Lung (tissue), 12 donors: Measurements from ENCODE around the gene LGALS7B. TPM values are rescaled to one million over a fixed set of nuclear protein-coding genes. Genes with fewer than 3 reads are reported as not detected.
"Not testable (repeated sequence)": the region's sequence is repeated elsewhere in the genome, so short reads cannot be mapped to it uniquely, and the experiment has no call there.

Experiments
- ATAC-seq: fragments of 200-7000 bp; cut with Tn5 transposase; one replicate; pipeline ENCODE4 v1.9.1; 2020; ENCODE audit warnings: moderate number of reproducible peaks; ENCODE audit not compliant: insufficient read depth, low FRiP score
- DNase-seq, 3 donors: peaks; one replicate each; pipeline ENCODE4 v3.0.0-alpha.2; 2013 to 2017
- H3K27ac ChIP-seq, 2 donors: one replicate each; pipeline ENCODE4 v1.5.1; 2013; ENCODE audit warnings: mild to moderate bottlenecking in 2 of 2, moderate library complexity in 2 of 2, control low read depth in 1 of 2, inconsistent platforms in 1 of 2, low read depth in 1 of 2, low read length in 1 of 2
- H3K27me3 ChIP-seq, 3 donors: one replicate each; pipeline ENCODE4 v1.5.1; 2013; ENCODE audit warnings: low read length in 2 of 3; ENCODE audit not compliant: control insufficient read depth in 3 of 3, insufficient read depth in 3 of 3
- H3K36me3 ChIP-seq, 4 donors: one replicate each; pipeline ENCODE4 v1.5.1; 2013; ENCODE audit warnings: low read length in 4 of 4, mild to moderate bottlenecking in 1 of 4, moderate library complexity in 1 of 4; ENCODE audit not compliant: control insufficient read depth in 4 of 4, insufficient read depth in 4 of 4
- H3K4me1 ChIP-seq, 5 donors: one replicate each; pipeline ENCODE4 v1.5.1; 2013; ENCODE audit warnings: low read length in 5 of 5, mild to moderate bottlenecking in 2 of 5, moderate library complexity in 1 of 5; ENCODE audit not compliant: control insufficient read depth in 5 of 5, insufficient read depth in 5 of 5
- H3K4me3 ChIP-seq: one replicate; pipeline ENCODE4 v1.5.1; 2013; ENCODE audit warnings: mild to moderate bottlenecking, control low read depth, moderate library complexity
- H3K9ac ChIP-seq, 2 donors: one replicate each; pipeline ENCODE4 v1.5.1; 2013; ENCODE audit warnings: low read length in 2 of 2, control low read depth in 1 of 2; ENCODE audit not compliant: insufficient read depth in 1 of 2
- H3K9me3 ChIP-seq, 4 donors: one replicate each; pipeline ENCODE4 v1.5.1; 2013; ENCODE audit warnings: low read length in 3 of 4, mild to moderate bottlenecking in 1 of 4, moderate library complexity in 1 of 4; ENCODE audit not compliant: control insufficient read depth in 4 of 4, insufficient read depth in 3 of 4
- WGBS, 2 donors: extraction: QIAGEN DNeasy Blood & Tissue Kit; methylation state at CpG; one replicate each; pipeline ENCODE4 v1.1.7; 2013; 5-methylcytosine and 5-hydroxymethylcytosine counted together
- polyA plus RNA-seq, 2 donors: library from polyadenylated mRNA; stranded (reverse); fragments of 200-250 nt; gene quantifications; one replicate each; pipeline ENCODE4 v1.2.1, GENCODE V29; 2013
- total RNA-seq, 2 donors: library from RNA; depleted of rRNA in 1 of 2; stranded (reverse); fragments of >200 nt in 1 of 2; gene quantifications; one replicate each; pipeline ENCODE4 v1.2.1, GENCODE V29; 2014 to 2021
- TF ChIP-seq, protein P1 (sequence below): IDR thresholded peaks from 2 replicates; pipeline ENCODE4 v1.5.1; 2012; ENCODE audit warnings: mild to moderate bottlenecking; ENCODE audit errors: control extremely low read depth, extremely low read depth
- donor health status: control.
- donor health status: control.
- donor health status: Bipolar disorder and iron deficiency.
- donor health status: healthy.
- donor health status: DM: yes; HTN: yes; CAD: no.

The LGALS7B gene
- total and polyA plus RNA-seq, 4 donors, result 2.3 to 16.3 (median 12.2) TPM; not detected in 1

DNA sequence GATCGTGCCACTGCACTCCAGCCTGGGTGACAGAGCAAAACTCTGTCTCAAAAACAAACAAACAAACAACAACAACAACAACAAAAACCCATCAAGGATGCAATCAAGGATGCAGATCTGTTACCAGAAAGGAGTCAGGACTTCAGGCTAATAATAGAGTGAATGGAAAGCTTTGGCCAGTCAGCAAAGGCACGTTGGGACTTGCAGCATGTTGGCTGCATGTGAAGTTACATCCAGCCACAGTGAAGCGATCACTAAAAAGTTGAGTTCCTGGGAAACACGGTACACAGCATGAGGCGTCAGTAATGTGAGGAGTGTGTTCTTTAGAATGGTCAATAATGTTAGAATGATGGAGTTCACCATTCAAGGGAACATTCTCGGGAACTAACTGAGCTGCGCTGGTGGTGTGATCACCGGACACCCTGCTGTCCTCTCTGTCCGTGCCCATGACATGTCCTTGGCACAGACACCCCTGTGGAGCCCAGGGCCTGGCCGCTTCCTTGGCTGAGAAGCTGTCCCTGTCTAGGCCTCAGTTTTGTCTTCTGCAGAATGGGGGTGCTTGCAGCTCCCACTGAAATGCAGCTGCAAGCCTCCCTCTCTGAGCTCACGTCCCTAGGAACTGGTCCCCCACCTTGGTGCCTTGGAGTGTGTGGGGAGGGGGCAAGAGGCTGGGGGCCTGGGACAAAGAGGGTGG, 2.3 kb upstream of the LGALS7B start:
- H3K36me3 ChIP-seq, result no peaks in the 10 kb centered on the region
- H3K4me3 ChIP-seq, result no peak overlapping the region
- H3K9ac ChIP-seq, result no peak overlapping the region
- WGBS, 2 donors, result 85 to 92% methylated on average over 11 of the region's 11 CpGs
- H3K4me1 ChIP-seq, result no peaks in the 10 kb centered on the region
- no peaks in the 10 kb centered on the region for H3K9me3 ChIP-seq
- ATAC-seq, result no peak
- DNase-seq, result no peak
- H3K27me3 ChIP-seq, result no peaks in the 10 kb centered on the region
- TF ChIP-seq, protein P1, sequence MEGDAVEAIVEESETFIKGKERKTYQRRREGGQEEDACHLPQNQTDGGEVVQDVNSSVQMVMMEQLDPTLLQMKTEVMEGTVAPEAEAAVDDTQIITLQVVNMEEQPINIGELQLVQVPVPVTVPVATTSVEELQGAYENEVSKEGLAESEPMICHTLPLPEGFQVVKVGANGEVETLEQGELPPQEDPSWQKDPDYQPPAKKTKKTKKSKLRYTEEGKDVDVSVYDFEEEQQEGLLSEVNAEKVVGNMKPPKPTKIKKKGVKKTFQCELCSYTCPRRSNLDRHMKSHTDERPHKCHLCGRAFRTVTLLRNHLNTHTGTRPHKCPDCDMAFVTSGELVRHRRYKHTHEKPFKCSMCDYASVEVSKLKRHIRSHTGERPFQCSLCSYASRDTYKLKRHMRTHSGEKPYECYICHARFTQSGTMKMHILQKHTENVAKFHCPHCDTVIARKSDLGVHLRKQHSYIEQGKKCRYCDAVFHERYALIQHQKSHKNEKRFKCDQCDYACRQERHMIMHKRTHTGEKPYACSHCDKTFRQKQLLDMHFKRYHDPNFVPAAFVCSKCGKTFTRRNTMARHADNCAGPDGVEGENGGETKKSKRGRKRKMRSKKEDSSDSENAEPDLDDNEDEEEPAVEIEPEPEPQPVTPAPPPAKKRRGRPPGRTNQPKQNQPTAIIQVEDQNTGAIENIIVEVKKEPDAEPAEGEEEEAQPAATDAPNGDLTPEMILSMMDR, result no peak
- H3K27ac ChIP-seq, result no peak overlapping the region

DNA sequence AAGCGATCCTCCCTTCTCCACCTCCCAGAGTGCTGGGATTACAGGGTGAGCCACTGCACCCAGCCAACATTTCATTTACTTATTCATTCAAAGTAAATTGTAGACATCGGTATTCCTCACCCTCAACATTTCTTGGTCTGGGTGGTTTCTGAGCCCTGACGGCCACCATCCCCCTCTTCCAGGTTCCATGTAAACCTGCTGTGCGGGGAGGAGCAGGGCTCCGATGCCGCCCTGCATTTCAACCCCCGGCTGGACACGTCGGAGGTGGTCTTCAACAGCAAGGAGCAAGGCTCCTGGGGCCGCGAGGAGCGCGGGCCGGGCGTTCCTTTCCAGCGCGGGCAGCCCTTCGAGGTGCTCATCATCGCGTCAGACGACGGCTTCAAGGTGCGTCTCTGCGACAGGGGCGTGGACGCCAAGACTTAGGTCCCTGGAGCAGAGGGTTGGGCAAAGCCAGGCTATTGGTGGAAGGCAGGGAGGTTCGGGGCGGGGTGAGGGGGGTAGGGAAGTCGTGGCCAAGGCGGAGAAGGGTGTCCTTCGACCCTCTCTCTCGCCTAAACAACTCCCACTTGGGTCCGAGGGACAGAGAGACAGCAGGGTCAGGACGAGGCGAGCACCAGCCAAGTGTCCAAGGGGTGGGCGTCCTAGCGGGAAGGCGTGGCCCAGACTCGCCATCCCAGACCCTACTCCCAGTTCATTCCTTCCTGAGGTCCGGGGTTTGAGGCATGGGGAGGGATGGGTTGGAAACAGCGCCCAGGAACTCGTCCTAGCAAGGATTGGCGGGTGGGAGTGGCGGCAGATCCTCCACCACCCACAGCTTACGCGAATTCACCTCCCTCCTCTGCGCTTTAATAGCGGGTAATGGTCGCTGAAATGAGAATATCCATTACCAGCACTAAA, 1.8 kb downstream of the LGALS7B start:
- H3K27ac ChIP-seq, ATAC-seq, H3K9ac ChIP-seq, H3K36me3 ChIP-seq, H3K27me3 ChIP-seq, DNase-seq, H3K9me3 ChIP-seq, H3K4me3 ChIP-seq, H3K4me1 ChIP-seq: not testable (repeated sequence)
- WGBS, 2 donors, result 65 to 81% methylated on average over 13 to 18 of the region's 49 CpGs

DNA sequence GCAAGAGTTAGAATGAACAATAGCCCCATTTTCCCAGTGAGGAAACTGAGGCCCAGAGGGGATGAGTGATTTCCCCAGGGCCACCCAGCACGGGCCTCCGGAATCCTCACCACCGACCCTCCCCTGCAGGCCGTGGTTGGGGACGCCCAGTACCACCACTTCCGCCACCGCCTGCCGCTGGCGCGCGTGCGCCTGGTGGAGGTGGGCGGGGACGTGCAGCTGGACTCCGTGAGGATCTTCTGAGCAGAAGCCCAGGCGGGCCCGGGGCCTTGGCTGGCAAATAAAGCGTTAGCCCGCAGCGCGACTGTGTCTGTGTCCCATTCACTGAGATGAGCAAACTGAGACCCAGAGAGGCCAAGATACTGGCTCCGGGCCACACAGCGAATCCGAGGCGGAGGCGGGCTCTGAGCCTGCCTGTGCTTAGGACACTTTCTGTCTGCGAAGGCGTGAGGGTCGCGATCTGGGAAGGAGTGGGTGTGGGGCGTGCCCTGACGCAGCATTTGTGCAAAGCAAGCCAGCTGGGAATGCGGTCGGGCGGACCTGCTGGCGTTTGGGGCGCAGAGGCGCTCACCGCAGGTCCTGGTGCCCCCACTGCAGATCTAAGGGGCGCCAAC, 2.6 kb downstream of the LGALS7B start:
- peak; percentile 88 for ATAC-seq
- not testable (repeated sequence) for H3K27ac ChIP-seq, H3K9ac ChIP-seq, DNase-seq, H3K4me3 ChIP-seq, H3K27me3 ChIP-seq, H3K4me1 ChIP-seq, H3K36me3 ChIP-seq, H3K9me3 ChIP-seq
- no CpG with 5 or more reads among the region's 40 CpGs for WGBS, 2 donors

DNA sequence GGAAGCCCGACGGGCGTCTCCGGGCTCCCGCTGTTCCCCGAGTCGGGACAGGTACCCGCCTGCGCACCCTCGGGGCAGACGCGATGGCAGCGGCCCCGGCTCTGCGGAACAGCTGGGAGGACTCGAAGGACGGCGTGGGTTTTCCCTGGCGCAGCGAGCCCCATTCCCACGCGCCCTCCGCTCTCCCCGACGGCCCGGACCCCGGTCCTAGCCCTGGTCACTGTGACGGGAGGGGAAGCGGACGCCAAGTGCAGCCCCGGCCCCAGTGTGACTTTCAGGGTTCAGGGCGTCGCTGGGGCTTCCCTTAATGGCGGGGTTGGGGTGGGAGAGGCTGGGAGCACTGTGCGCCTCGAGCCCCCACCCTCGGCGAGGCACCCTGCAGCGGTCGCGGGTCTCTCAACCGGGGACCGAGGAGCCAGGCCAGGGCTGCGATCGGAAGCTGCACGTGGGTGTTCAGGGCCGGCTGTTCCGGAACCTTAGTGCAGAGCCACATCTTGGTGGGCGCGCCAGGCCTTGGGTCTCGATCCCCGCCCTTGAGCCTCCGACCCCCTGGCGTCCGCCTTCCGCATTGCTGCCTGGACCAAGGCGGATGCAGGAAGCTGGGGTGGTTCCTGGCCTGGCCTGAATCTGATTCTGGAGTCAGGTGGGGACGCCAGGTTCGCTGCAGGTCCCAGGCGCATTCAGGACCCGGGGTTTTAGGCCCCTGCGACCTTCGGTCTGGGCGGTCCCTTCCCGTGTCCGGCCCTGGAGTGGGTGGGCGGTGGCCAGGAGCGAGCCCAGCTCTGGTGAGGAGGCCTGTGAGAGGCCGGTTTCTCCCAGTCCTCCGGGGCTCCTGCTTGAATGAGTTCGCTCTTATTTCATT, 3.5 kb downstream of the LGALS7B start:
- no peak overlapping the region for H3K9ac ChIP-seq
- H3K27me3 ChIP-seq, result no peaks in the 10 kb centered on the region
- peak; percentile 36 to 61 (median 53) for DNase-seq
- H3K36me3 ChIP-seq, result no peaks in the 10 kb centered on the region
- peaks cover 0 to 4% (median 0%) of the 10 kb centered on the region in 5 donors for H3K4me1 ChIP-seq
- no peak for ATAC-seq
- 10 to 15% methylated on average over 57 to 63 of the region's 71 CpGs for WGBS, 2 donors
- H3K27ac ChIP-seq, result no peak overlapping the region
- no peak overlapping the region for H3K4me3 ChIP-seq
- TF ChIP-seq, protein P1, result peak; percentile 9
- H3K9me3 ChIP-seq, result no peaks in the 10 kb centered on the region
